H9 (cell line): ENCODE results near the gene PRICKLE1. TPM values are rescaled to one million over a fixed set of nuclear protein-coding genes. Genes with fewer than 3 reads are reported as not detected.

Experiments
- DNase-seq: peaks from one replicate; pipeline ENCODE4 v3.0.0-alpha.2; 2017
- H2AFZ ChIP-seq: one replicate; pipeline ENCODE4 v1.6.1; 2013; ENCODE audit warnings: mild to moderate bottlenecking, low read length, control low read depth, moderate library complexity
- H2AK5ac ChIP-seq: 2 replicates; pipeline ENCODE4 v1.6.1; 2013; ENCODE audit warnings: low read length, control low read depth, mixed read lengths; ENCODE audit not compliant: insufficient read length
- H2BK120ac ChIP-seq: one replicate; pipeline ENCODE4 v1.6.1; 2013; ENCODE audit warnings: low read depth, mild to moderate bottlenecking, low read length, control low read depth, inconsistent platforms; ENCODE audit not compliant: poor library complexity, severe bottlenecking
- H2BK12ac ChIP-seq: 2 replicates; pipeline ENCODE4 v1.6.1; 2013; ENCODE audit warnings: low read length, control low read depth, mixed read lengths, low read depth; ENCODE audit not compliant: insufficient read length
- H2BK15ac ChIP-seq: 2 replicates; pipeline ENCODE4 v1.6.1; 2013; ENCODE audit warnings: low read depth, low read length, control low read depth
- H2BK20ac ChIP-seq: one replicate; pipeline ENCODE4 v1.6.1; 2013; ENCODE audit warnings: low read depth, mild to moderate bottlenecking, low read length, control low read depth, inconsistent platforms; ENCODE audit not compliant: poor library complexity, severe bottlenecking
- H2BK5ac ChIP-seq: 2 replicates; pipeline ENCODE4 v1.6.1; 2013; ENCODE audit warnings: low read length, control low read depth, mixed read lengths; ENCODE audit not compliant: insufficient read length
- H3K14ac ChIP-seq: 2 replicates; pipeline ENCODE4 v1.6.1; 2013; ENCODE audit warnings: low read length, control low read depth; ENCODE audit not compliant: insufficient read depth
- H3K18ac ChIP-seq: 2 replicates; pipeline ENCODE4 v1.6.1; 2013; ENCODE audit warnings: low read depth, mild to moderate bottlenecking, mixed read lengths, low read length, control low read depth; ENCODE audit not compliant: insufficient read length
- H3K23ac ChIP-seq: 2 replicates; pipeline ENCODE4 v1.6.1; 2013; ENCODE audit warnings: low read length, control low read depth, mixed read lengths, low read depth; ENCODE audit not compliant: insufficient read length
- H3K23me2 ChIP-seq: 2 replicates; pipeline ENCODE4 v1.6.1; 2013; ENCODE audit warnings: low read depth, mild to moderate bottlenecking, mixed read lengths, low read length, control low read depth; ENCODE audit not compliant: insufficient read length, poor library complexity, severe bottlenecking
- H3K27ac ChIP-seq: 2 replicates; pipeline ENCODE4 v1.5.1; 2013; ENCODE audit warnings: low read length, control low read depth, mixed read lengths, low read depth; ENCODE audit not compliant: insufficient read length
- H3K27me3 ChIP-seq: 2 replicates; pipeline ENCODE4 v1.6.1; 2013; ENCODE audit warnings: low read length, control low read depth, inconsistent platforms; ENCODE audit not compliant: insufficient read depth
- H3K4ac ChIP-seq: 2 replicates; pipeline ENCODE4 v1.6.1; 2013; ENCODE audit warnings: low read depth, mild to moderate bottlenecking, control low read depth, inconsistent platforms, low read length, moderate library complexity
- H3K4me1 ChIP-seq: 2 replicates; pipeline ENCODE4 v1.6.1; 2013; ENCODE audit warnings: low read length, control low read depth, inconsistent platforms; ENCODE audit not compliant: insufficient read depth
- H3K4me2 ChIP-seq: 2 replicates; pipeline ENCODE4 v1.6.1; 2013; ENCODE audit warnings: low read length, control low read depth, mixed read lengths; ENCODE audit not compliant: insufficient read length, insufficient read depth
- H3K56ac ChIP-seq: 2 replicates; pipeline ENCODE4 v1.6.1; 2013; ENCODE audit warnings: low read depth, mild to moderate bottlenecking, mixed read lengths, low read length, control low read depth; ENCODE audit not compliant: insufficient read length
- H3K79me1 ChIP-seq: 2 replicates; pipeline ENCODE4 v1.6.1; 2013; ENCODE audit warnings: low read depth, mild to moderate bottlenecking, moderate library complexity, low read length, control low read depth, inconsistent platforms; ENCODE audit not compliant: insufficient read depth, poor library complexity, severe bottlenecking
- H3K79me2 ChIP-seq: 2 replicates; pipeline ENCODE4 v1.6.1; 2013; ENCODE audit warnings: low read length, control low read depth, inconsistent platforms; ENCODE audit not compliant: insufficient read depth
- H3K9ac ChIP-seq: 2 replicates; pipeline ENCODE4 v1.6.1; 2013; ENCODE audit warnings: low read length, control low read depth, mixed read lengths; ENCODE audit not compliant: insufficient read length; ENCODE audit errors: extremely low read depth
- H3K9me3 ChIP-seq: one replicate; pipeline ENCODE4 v1.6.1; 2013; ENCODE audit warnings: low read depth, low read length, inconsistent platforms; ENCODE audit not compliant: control insufficient read depth
- H3T11ph ChIP-seq: one replicate; pipeline ENCODE4 v1.6.1; 2013; ENCODE audit warnings: mild to moderate bottlenecking, low read length, control low read depth, inconsistent platforms
- H4K20me1 ChIP-seq: one replicate; pipeline ENCODE4 v1.6.1; 2013; ENCODE audit not compliant: control insufficient read depth, insufficient read length, insufficient read depth
- H4K5ac ChIP-seq: 2 replicates; pipeline ENCODE4 v1.6.1; 2013; ENCODE audit warnings: low read depth, mild to moderate bottlenecking, mixed read lengths, low read length, control low read depth; ENCODE audit not compliant: insufficient read length
- H4K8ac ChIP-seq: replicated peaks from 2 replicates; pipeline ENCODE4 v1.6.1; 2013; ENCODE audit warnings: low read length, control low read depth, mixed read lengths, low read depth; ENCODE audit not compliant: insufficient read length
- H4K91ac ChIP-seq: 2 replicates; pipeline ENCODE4 v1.6.1; 2013; ENCODE audit warnings: low read depth, mild to moderate bottlenecking, moderate library complexity, mixed read lengths, low read length, control low read depth; ENCODE audit not compliant: insufficient read length
- H3K27ac Mint-ChIP-seq, 3 experiments: 2 replicates in 2 of 3; 3 replicates in 1 of 3; pipeline ENCODE4 v1.8.0; 2020 to 2021; ENCODE audit warnings: mixed read lengths in 3 of 3, mild to moderate bottlenecking in 1 of 3, moderate library complexity in 1 of 3
- H3K27me3 Mint-ChIP-seq: 2 replicates; pipeline ENCODE4 v1.8.0; 2021; ENCODE audit warnings: low read depth, mild to moderate bottlenecking, moderate library complexity, mixed read lengths
- H3K36me3 Mint-ChIP-seq, 3 experiments: 2 replicates in 2 of 3; 3 replicates in 1 of 3; pipeline ENCODE4 v1.8.0; 2020 to 2021; ENCODE audit warnings: low read depth in 3 of 3, mixed read lengths in 3 of 3; ENCODE audit not compliant: insufficient read depth in 1 of 3
- H3K4me1 Mint-ChIP-seq, 2 experiments: 2 replicates each; pipeline ENCODE4 v1.8.0; 2020; ENCODE audit warnings: mixed read lengths in 2 of 2
- H3K4me3 Mint-ChIP-seq, 2 experiments: 2 replicates in 1 of 2; 3 replicates in 1 of 2; pipeline ENCODE4 v1.8.0; 2020 to 2021; ENCODE audit warnings: mild to moderate bottlenecking in 2 of 2, mixed read lengths in 2 of 2, moderate library complexity in 1 of 2
- H3K9me3 Mint-ChIP-seq, 2 experiments: 2 replicates in 1 of 2; 3 replicates in 1 of 2; pipeline ENCODE4 v1.8.0; 2020; ENCODE audit warnings: mild to moderate bottlenecking in 2 of 2, mixed read lengths in 2 of 2, moderate library complexity in 1 of 2
- WGBS: extraction: QIAGEN DNeasy Blood & Tissue Kit; methylation state at CpG from one replicate; pipeline ENCODE4 v1.1.7; 2013; ENCODE audit warnings: missing lambda C conversion rate, low lambda C conversion rate, mixed read lengths; ENCODE audit not compliant: insufficient read length; ENCODE audit errors: extremely low coverage; 5-methylcytosine and 5-hydroxymethylcytosine counted together
- total RNA-seq: library from RNA; stranded (reverse); gene quantifications from 2 replicates; pipeline ENCODE4 v1.2.1, GENCODE V29; 2021
- TF ChIP-seq, protein P1 (sequence below): fragments of 200-600 bp; sonication (generic); conservative IDR thresholded peaks from 3 replicates; pipeline ENCODE4 v1.8.0; 2021; ENCODE audit warnings: antibody characterized with exemption, mild to moderate bottlenecking

The PRICKLE1 gene
- total RNA-seq, 1 experiment from 2014 or later, result 20.5 TPM

DNA sequence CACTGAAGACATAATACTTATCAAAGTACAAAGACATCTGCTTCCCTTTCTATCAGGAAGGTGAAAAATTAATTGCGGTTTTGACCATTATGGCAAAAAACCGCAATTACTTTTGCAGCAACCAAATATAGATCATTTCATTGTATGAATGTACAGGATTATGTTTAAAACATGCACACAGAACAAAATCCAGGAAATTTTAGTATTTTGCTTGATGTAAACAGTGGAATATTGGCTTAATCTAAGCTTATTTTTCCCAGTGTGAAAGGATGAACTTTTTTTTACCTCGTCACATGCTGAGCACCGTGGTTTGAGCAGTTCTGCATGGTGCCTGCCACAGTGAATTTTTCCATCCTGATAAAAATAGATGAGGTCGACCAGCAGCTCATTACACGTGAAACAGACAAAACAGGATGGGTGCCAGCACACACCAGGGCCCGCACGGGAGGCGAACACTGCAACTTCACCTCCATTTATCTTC is 121.2 kb downstream of the PRICKLE1 start:
- H3K9ac ChIP-seq, result no peak overlapping the region
- no peak overlapping the region for H2AFZ ChIP-seq
- no peak overlapping the region for H3T11ph ChIP-seq
- peaks cover 1% of the 10 kb centered on the region; the same call in 1 of the 2 replicates for H3K79me2 ChIP-seq
- DNase-seq, result no peak
- TF ChIP-seq, protein P1, sequence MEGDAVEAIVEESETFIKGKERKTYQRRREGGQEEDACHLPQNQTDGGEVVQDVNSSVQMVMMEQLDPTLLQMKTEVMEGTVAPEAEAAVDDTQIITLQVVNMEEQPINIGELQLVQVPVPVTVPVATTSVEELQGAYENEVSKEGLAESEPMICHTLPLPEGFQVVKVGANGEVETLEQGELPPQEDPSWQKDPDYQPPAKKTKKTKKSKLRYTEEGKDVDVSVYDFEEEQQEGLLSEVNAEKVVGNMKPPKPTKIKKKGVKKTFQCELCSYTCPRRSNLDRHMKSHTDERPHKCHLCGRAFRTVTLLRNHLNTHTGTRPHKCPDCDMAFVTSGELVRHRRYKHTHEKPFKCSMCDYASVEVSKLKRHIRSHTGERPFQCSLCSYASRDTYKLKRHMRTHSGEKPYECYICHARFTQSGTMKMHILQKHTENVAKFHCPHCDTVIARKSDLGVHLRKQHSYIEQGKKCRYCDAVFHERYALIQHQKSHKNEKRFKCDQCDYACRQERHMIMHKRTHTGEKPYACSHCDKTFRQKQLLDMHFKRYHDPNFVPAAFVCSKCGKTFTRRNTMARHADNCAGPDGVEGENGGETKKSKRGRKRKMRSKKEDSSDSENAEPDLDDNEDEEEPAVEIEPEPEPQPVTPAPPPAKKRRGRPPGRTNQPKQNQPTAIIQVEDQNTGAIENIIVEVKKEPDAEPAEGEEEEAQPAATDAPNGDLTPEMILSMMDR, result no peak
- H2BK12ac ChIP-seq, result no peak overlapping the region
- Mint-ChIP-seq H3K4me3 (no peak overlapping the region), H3K4me1 (peaks cover 18 to 25% of the 10 kb centered on the region in 2 experiments), H3K27ac (no peak overlapping the region; a peak in 1 of 7 replicates), H3K36me3 (peaks cover 59 to 91% (median 82%) of the 10 kb centered on the region in 3 experiments), H3K9me3 (no peaks in the 10 kb centered on the region), H3K27me3 (no peaks in the 10 kb centered on the region; the same call in 1 of the 2 replicates)
- no peaks in the 10 kb centered on the region for H3K9me3 ChIP-seq
- H3K27me3 ChIP-seq, result no peaks in the 10 kb centered on the region
- H3K18ac ChIP-seq, result no peak overlapping the region
- no peak overlapping the region for H4K5ac ChIP-seq
- H4K91ac ChIP-seq, result no peak overlapping the region
- no peak overlapping the region for H3K56ac ChIP-seq
- no peaks in the 10 kb centered on the region for H4K20me1 ChIP-seq
- WGBS, result no CpG with 5 or more reads among the region's 9 CpGs
- H2BK20ac ChIP-seq, result no peak overlapping the region
- H2BK15ac ChIP-seq, result no peak overlapping the region
- H2AK5ac ChIP-seq, result no peak overlapping the region
- no peak overlapping the region for H2BK5ac ChIP-seq
- H3K14ac ChIP-seq, result no peak overlapping the region
- peaks cover 5% of the 10 kb centered on the region for H3K4me1 ChIP-seq
- H3K4me2 ChIP-seq, result no peak overlapping the region
- H3K4ac ChIP-seq, result no peak overlapping the region
- no peaks in the 10 kb centered on the region for H3K79me1 ChIP-seq
- no peak overlapping the region for H3K27ac ChIP-seq
- H4K8ac ChIP-seq, result no peak overlapping the region
- H2BK120ac ChIP-seq, result no peak overlapping the region
- H3K23me2 ChIP-seq, result no peaks in the 10 kb centered on the region
- no peak overlapping the region for H3K23ac ChIP-seq
